ENCODE results near the gene IL17RD.

IL17RD gene

GRCh38 chr3:57073628-57074027 lies 91.5 kb downstream of the IL17RD start:
- H3K4me3 ChIP-seq (ENCODE audit: low read length): no peak overlapping the region
- DNase-seq (ENCODE audit: low read depth): no peak
- TF ChIP-seq, protein P1, sequence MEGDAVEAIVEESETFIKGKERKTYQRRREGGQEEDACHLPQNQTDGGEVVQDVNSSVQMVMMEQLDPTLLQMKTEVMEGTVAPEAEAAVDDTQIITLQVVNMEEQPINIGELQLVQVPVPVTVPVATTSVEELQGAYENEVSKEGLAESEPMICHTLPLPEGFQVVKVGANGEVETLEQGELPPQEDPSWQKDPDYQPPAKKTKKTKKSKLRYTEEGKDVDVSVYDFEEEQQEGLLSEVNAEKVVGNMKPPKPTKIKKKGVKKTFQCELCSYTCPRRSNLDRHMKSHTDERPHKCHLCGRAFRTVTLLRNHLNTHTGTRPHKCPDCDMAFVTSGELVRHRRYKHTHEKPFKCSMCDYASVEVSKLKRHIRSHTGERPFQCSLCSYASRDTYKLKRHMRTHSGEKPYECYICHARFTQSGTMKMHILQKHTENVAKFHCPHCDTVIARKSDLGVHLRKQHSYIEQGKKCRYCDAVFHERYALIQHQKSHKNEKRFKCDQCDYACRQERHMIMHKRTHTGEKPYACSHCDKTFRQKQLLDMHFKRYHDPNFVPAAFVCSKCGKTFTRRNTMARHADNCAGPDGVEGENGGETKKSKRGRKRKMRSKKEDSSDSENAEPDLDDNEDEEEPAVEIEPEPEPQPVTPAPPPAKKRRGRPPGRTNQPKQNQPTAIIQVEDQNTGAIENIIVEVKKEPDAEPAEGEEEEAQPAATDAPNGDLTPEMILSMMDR (conservative IDR thresholded peaks at IDR 0.05; ENCODE audit: low read length): no peak

DNA sequence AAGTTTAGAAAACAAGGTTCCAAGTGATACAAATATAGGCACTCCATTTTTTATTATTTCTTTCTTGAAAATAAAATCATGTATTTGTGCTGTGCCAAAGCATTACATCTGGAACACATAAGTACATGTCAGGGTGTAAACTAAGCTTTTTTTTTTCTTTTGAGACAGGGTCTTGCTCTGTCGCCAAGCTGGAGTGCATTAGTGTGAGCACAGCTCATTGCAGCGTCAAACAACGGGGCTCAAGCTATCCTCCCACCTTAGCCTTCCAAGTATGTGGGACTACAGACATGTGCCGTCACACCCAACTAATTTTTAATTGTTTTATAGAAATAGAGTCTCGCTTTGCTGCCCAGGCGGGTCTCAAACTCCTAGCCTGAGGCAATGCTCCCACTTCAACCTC lies 95.7 kb downstream of the IL17RD start:
- DNase-seq (ENCODE audit: low read depth): peak; percentile 34
- TF ChIP-seq, protein P1 (conservative IDR thresholded peaks at IDR 0.05; ENCODE audit: low read length): no peak
- H3K4me3 ChIP-seq (ENCODE audit: low read length): no peak overlapping the region

GRCh38 chr3:57068437-57069089 lies 96.6 kb downstream of the IL17RD start:
- peak; percentile 92 for DNase-seq (ENCODE audit: low read depth)
- H3K4me3 ChIP-seq (ENCODE audit: low read length): peak overlapping the region; percentile 24

DNA sequence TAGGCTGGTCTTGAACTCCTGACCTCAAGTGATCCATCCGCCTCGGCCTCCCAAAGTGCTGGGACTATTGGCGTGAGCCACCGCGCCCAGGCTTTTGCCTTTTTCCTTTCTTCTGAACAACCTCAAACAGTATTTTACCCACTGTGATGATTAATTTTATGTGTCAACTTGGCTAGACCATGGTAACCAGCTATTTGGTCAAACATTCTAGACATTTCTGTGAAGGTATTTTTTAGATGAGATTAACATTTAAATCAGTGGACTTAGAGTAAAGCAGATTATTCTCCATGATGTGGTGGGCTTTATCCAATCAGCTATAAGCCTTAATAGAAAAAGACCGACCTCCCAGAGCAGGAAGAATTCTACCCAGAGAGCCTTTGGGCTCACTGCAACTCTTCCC lies 98.7 kb downstream of the IL17RD start:
- H3K4me3 ChIP-seq (ENCODE audit: low read length): no peak overlapping the region
- DNase-seq (ENCODE audit: low read depth): no peak
- TF ChIP-seq, protein P1 (conservative IDR thresholded peaks at IDR 0.05; ENCODE audit: low read length): no peak

More at GRCh38 chr3:57068437-57069089, 96.6 kb downstream of the IL17RD start:
- TF ChIP-seq, protein P1 (conservative IDR thresholded peaks at IDR 0.05; ENCODE audit: low read length): no peak

- TF ChIP-seq, protein P1 (conservative IDR thresholded peaks at IDR 0.05; ENCODE audit: low read length): no peak
- DNase-seq (ENCODE audit: low read depth): peak; percentile 18
- H3K4me3 ChIP-seq (ENCODE audit: low read length): no peak overlapping the region
Observed at GRCh38 chr3:57065588-57065987, 99.6 kb downstream of the IL17RD start.

- DNase-seq (ENCODE audit: low read depth): no peak
- H3K4me3 ChIP-seq (ENCODE audit: low read length): no peak overlapping the region
- TF ChIP-seq, protein P1 (conservative IDR thresholded peaks at IDR 0.05; ENCODE audit: low read length): no peak
Observed at GRCh38 chr3:57064572-57064971, 100.6 kb downstream of the IL17RD start.

DNA sequence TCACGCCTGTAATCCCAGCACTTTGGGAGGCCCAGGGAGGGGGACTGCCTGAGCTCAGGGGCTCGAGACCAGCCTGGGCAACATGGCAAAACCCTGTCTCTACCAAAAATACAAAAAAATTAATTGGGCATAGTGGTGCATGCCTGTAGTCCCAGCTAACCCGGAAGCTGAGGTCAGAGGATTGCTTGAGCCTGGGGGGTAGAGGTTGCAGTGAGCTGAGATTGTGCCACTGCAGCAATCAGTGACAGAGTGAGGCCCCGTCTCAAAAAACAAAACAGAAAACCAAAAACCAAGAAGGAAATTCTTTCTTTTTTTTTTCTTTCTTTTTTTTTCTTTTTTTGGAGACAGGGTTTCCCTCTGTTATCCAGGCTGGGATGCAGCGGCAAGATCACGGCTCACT lies 101.2 kb downstream of the IL17RD start:
- H3K4me3 ChIP-seq (ENCODE audit: low read length): no peak overlapping the region
- DNase-seq (ENCODE audit: low read depth): no peak
- TF ChIP-seq, protein P1 (conservative IDR thresholded peaks at IDR 0.05; ENCODE audit: low read length): no peak
